WTC11 (cell line): Measurements from ENCODE around the gene NPTX1.

Source experiments
- CREM ChIP-seq: sonication (generic); formaldehyde crosslinking; IDR thresholded peaks from 2 replicates; pipeline ENCODE4 v1.8.1; 2022; ENCODE audit warnings: mild to moderate bottlenecking, missing genetic modification reagents, moderate library complexity
- ETV6 ChIP-seq: sonication (generic); formaldehyde crosslinking; IDR thresholded peaks from 2 replicates; pipeline ENCODE4 v1.8.1; 2022; ENCODE audit warnings: mild to moderate bottlenecking, missing genetic modification reagents
- GABPB1 ChIP-seq: sonication (generic); formaldehyde crosslinking; IDR thresholded peaks from 2 replicates; pipeline ENCODE4 v1.8.1; 2023; ENCODE audit warnings: mild to moderate bottlenecking, missing genetic modification reagents
- KAT7 ChIP-seq: sonication (generic); formaldehyde crosslinking; IDR thresholded peaks from 2 replicates; pipeline ENCODE4 v1.8.1; 2023; ENCODE audit warnings: missing genetic modification reagents, mild to moderate bottlenecking, borderline replicate concordance
- ZNF423 ChIP-seq: fragments of 250-450 bp; sonication (Bioruptor Pico); IDR thresholded peaks from 2 replicates; pipeline ENCODE4 v2.1.2; 2022; ENCODE audit warnings: mild to moderate bottlenecking, moderate library complexity
- TF ChIP-seq, protein P1 (sequence below): fragments of 200-600 bp; IDR thresholded peaks from 2 replicates; pipeline ENCODE4 v1.8.0; 2022; ENCODE audit warnings: antibody characterized with exemption
- TF ChIP-seq, protein P2 (sequence below): sonication (generic); formaldehyde crosslinking; IDR thresholded peaks from 2 replicates; pipeline ENCODE4 v1.8.0; 2022; ENCODE audit warnings: mild to moderate bottlenecking, missing genetic modification reagents
- TF ChIP-seq, protein P3 (sequence below): sonication (generic); formaldehyde crosslinking; IDR thresholded peaks from 2 replicates; pipeline ENCODE4 v1.8.1; 2022; ENCODE audit warnings: low read depth, mild to moderate bottlenecking, moderate library complexity, missing genetic modification reagents, borderline replicate concordance

DNA sequence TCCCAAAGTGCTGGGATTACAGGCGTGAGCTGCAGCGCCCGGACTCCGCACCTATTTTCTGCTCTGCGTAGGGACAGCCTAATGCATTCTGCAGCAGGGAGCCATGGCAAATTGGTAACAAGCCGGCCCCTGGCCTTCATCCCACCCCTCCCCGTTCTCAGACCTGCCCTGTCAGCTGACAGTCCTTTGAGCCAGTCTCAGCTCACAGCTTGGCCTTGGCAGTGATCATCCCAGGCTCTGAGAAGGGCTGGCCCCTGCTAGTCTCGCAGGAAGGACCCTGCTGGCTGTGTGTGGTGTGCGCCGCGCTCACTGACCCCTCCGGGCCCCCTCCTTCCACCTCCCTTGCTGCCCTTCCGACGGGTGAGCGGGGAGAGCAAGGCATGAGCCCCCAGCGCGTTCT, 10.3 kb upstream of the NPTX1 start:
- TF ChIP-seq, protein P1, sequence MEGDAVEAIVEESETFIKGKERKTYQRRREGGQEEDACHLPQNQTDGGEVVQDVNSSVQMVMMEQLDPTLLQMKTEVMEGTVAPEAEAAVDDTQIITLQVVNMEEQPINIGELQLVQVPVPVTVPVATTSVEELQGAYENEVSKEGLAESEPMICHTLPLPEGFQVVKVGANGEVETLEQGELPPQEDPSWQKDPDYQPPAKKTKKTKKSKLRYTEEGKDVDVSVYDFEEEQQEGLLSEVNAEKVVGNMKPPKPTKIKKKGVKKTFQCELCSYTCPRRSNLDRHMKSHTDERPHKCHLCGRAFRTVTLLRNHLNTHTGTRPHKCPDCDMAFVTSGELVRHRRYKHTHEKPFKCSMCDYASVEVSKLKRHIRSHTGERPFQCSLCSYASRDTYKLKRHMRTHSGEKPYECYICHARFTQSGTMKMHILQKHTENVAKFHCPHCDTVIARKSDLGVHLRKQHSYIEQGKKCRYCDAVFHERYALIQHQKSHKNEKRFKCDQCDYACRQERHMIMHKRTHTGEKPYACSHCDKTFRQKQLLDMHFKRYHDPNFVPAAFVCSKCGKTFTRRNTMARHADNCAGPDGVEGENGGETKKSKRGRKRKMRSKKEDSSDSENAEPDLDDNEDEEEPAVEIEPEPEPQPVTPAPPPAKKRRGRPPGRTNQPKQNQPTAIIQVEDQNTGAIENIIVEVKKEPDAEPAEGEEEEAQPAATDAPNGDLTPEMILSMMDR = no peak
- TF ChIP-seq ETV6 (CRISPR knock-in tag) = no peak
- TF ChIP-seq KAT7 (CRISPR knock-in tag) = no peak
- TF ChIP-seq ZNF423 (CRISPR knock-in tag) = no peak
- TF ChIP-seq, protein P2, sequence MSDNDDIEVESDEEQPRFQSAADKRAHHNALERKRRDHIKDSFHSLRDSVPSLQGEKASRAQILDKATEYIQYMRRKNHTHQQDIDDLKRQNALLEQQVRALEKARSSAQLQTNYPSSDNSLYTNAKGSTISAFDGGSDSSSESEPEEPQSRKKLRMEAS (CRISPR knock-in tag) = no peak
- TF ChIP-seq, protein P3, sequence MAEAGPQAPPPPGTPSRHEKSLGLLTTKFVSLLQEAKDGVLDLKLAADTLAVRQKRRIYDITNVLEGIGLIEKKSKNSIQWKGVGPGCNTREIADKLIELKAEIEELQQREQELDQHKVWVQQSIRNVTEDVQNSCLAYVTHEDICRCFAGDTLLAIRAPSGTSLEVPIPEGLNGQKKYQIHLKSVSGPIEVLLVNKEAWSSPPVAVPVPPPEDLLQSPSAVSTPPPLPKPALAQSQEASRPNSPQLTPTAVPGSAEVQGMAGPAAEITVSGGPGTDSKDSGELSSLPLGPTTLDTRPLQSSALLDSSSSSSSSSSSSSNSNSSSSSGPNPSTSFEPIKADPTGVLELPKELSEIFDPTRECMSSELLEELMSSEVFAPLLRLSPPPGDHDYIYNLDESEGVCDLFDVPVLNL (CRISPR knock-in tag) = no peak
- TF ChIP-seq CREM (CRISPR knock-in tag) = no peak
- TF ChIP-seq GABPB1 = no peak
